Activated CD4-positive, alpha-beta T cell treated with anti-CD3 and anti-CD28 coated beads, Interleukin-10, Interleukin-2, amounts not matched to agents 100 ng/mL and 50 ng/mL, durations not matched to agents 16 hours and 8 hours (primary cell): ENCODE data around the gene S100A6.
A peak's percentile ranks its signal among the peaks of the same experiment; 100 is the strongest.

ENCODE experiments used
- DNase-seq: peaks from one replicate; pipeline ENCODE4 v3.0.0-alpha.2; 2020

S100A6 gene

DNA sequence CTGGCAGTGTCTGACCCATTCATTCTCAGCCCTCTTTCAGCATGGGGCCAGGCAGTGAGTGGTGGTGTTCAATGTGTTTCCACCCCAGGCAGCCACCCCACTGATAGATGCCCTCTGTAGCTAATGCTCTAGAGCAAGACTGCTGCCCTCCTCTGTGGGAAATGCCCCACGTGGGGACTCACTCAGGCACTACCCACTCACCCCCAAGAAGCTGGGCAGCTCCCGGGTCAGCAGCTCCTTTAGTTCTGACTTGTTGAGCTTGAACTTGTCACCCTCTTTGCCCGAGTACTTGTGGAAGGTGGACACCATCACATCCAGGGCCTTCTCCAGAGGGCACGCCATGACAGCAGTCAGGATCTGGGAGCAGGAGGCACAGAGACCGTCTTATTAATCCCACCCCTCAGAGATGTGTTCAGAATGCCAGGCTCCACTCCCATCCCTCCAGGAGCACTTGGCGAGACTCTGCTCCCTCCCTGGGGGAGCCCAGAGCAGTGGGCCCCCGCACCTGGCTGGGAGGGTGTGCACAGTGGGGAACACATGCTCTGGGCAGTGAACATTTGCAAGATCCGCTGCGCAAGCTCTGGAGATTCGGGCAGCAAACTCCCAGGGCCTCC is 8.8 kb upstream of the S100A6 start:
- DNase-seq, result no peak

DNA sequence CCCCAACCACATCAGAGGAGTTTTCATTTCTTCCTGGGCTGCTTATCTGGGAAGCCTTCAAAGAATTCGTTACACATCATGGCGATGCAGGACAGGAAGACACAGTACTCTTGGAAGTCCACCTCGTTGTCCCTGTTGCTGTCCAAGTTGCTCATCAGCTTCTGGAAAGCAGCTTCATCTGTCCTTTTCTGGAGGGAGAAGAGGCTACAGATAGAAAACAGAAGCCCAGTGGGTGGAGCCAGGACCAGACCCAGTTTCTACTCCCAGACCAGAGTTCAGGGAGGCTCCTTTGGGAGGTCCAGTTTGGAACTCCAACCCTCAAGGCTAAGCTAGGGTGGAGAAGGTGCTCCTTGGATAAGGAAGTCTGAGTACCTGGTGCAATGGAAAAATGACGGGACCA is 7.9 kb upstream of the S100A6 start:
- no peak for DNase-seq

DNA sequence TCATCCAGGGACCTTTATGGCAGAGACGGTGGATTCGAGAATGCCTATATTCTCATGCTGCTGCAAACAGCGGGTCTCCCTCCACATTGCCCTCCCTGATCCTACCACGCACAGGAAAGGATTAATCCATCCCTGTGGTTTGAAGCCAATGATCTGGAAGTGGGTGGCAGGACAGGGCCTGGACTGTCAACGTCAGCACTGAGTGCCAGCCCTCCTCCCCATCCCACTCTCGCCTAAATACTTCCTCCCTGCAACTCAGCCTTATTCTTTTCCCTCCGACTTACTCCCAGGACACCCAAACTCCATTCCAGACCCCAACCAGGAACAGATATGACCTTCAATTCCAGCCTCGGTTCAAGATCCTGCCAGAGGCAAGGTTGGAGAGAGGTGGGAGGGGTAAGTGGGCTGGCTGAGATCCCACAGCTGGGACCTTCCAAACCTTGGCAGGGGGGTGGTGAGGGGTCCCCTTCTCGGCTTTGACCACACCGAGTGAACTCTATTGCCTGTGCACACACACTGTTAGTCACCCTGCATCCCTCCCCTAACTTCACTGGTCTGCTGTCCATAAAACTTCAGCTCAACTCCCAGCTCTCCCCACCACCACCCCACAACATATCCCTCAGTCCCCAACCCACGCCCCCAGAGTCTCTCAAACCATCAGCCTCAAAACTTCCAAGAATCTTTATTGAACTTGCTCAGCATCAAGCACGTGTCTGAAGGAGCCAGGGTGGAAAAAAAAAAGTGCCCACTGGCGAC is 7.3 kb upstream of the S100A6 start:
- DNase-seq, result no peak

DNA sequence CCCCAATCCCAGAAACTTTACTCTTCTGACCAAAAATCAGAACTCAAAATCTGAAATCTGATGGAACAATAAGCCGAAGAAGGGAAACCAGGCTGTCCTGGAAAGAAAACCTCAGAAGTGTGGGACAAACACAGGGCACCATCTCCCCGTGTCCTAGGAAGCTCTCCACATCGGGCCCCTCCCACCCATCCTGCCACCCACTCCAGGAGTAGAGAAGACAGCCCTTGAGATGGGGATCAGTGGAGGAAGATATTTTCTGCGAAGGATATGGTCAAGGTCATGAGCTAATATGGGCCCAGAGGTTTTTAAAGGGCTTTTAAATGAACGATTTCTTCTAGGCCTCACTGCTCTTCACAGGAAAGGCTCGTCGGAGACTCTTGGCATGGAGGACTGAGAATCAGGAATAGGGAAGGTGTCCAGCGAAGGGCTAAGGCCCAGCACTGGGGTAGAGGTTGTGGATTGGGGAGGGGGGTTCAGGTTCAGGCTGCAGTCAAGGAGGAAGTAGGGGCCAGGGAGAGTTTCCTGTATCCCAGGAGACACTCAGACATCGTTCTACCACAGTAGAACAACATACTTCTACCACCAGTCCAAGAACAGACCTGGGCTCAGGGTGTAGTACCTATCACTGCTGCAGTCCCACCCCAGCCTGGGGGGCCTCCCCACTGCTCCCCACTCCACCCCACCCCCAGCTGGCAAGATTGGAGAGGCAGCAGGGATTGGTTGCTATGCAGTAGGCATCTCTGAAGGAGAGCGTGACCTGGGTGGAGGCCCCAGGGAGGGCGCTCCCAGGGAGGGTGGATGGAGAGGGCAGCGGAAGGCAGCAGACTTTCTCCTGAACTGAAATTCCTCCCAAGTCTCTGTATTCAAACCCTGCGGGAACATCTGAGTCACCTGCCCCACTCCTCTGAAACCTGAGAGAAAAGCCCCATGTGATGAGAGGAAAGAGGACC is 6.1 kb upstream of the S100A6 start:
- no peak for DNase-seq

DNA sequence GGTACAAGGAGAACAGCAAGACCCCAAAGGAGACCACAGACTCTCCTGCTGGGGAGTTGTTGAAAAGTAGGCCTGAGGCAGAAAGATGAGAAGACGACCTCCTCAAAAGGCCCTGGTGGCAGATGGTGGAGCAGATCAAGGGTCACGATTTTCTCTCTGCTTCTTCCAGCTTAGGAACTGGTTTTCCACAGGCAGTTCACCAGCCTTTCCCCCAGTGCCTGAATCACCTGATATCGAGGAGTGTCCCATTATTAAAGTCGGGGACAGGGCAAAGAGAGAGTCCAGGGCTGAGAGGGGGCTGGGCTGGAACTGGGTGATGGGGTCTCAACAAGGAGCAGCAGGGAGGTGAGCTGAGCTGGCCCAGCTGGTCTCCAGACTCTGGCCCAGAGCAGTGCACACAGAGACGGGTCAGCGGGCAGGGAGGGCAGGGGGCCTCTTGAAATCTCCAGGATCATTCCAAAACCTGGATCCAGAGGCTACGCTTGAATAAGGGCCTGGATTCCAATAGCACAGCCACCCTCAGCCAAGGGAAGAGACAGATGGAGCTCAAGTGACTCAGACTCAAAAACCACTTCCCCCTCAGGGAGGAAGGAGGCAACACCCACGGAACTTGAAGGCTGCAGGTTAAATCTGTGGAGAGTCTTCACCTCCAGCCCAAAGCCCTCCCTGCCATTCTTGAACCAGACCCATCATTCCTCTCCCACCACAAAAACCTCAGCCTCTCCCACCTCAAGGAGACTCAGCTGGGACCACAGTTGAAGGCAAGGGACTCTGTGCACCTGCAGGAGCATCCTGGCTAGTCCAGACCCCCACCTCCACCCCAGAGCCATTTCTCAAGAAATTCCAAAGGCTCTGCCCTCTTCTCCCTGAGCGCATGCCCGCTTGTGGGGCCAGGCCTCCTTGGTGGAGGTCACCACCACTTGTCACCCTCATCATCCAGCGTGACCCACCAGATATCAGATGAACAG is 4.9 kb upstream of the S100A6 start, which contains the start of gene S100A5:
TSS of gene S100A5 (minus strand) at position 541 of the 968 bp plus-strand sequence. CDS start 743 bp downstream, outside the sequence.
- DNase-seq, result peak; percentile 86

DNA sequence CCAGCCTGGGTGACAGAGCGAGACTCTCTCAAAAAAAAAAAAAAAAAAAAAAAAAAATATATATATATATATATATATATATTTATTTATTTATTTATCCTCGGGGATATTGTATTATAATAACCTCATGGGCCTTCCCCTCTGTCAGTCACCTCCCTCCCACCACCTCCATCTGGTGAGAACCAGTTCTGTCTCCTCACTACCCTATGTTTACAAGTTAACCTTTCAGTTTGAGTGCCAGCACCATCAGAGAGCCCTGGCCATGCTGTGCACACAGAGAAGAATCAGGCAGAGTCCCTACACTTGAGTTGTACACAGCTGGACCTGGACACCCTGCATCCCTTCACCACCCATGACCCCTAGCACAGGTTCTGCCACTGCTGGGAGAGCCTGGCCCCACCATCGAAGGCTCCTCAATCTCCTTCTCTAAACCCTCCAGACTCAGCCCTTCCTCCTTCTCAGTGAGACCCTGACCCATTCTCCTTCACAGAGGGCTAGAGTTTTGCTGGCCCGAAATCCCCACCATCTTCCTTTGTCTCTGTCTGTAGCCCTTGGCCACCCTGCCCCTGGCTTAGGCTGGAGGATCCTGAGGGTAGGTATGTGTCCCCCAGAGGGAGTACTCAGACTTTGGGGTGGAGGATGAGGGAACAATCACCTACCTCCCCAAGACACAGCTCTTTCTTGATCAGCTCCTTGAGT is 3.8 kb upstream of the S100A6 start:
- DNase-seq, result no peak

DNA sequence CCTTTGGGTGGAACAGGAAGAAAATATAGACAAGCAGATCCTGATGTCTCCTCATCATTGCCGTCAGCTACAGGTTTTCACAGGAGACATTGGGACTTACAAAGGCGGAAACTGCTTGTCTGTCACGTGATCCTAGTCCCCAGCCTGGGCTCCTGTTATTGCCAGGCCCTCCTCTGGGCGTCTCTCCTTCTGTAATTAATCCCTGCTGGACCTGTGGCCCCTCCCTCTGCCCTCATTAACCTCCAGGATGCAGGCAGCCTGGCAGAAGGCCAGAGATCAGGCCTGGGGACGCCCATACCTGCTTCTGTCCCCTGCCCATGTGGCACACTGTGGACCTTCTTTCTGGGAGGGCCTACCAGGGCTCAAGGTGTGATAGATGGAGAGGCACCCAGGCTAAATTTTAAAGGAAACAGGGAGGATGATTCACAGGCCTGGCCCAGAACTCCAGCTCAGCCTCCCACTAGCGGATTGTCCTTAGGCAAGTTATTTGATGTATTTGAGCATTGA is 2.6 kb upstream of the S100A6 start:
- no peak for DNase-seq

DNA sequence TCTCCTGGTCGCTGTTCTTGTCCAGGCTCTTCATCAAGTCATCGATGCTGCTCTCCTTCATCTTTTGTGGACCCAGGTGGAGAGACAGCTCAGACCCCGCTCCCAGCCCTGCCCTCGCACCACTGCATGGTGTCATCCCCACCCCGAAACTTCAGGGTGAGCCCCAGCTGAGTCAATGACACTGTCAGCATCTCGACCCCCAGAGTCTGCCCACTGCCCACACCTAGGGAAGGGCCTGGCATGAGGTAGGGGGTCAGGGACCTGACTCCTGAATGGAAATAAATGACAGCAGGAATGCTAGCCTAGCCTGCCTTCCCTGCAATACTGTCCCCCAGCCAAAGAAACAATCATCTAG is 1.6 kb upstream of the S100A6 start:
- DNase-seq, result no peak

DNA sequence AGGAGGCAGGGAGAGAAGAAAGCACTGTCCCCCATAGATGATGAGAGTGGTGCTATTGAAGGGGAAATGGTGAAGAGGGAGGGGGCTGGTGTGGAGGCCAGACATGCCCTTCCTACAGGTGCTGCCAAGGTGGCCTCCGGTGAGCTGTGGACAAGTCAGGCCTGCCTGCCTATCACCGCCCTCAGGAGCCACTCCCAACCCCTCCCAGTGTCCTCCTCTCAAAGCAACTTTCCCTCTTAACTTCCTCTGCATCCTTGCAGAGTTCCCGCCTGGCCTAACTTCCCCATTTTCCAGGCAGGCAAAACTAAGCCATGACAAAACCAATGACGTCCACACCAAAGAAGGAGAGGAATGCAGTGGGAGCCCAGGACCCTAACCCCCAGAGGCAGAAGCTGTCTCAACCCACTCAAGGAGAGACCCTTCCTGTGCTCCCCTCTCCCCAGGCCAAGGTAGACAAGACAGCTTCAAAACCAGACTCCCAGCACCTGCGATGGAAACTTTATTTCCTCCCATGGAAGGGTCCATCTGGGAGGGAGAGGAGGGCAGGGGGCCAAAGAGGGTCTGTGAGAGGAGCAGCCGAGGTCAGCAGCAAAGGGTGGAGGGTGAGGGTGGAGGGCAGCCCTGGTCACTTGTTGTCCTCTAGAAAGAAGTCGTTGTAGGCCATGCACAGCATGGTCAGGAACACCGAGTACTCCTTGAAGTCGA is 1.0 kb upstream of the S100A6 start:
- DNase-seq, result no peak

DNA sequence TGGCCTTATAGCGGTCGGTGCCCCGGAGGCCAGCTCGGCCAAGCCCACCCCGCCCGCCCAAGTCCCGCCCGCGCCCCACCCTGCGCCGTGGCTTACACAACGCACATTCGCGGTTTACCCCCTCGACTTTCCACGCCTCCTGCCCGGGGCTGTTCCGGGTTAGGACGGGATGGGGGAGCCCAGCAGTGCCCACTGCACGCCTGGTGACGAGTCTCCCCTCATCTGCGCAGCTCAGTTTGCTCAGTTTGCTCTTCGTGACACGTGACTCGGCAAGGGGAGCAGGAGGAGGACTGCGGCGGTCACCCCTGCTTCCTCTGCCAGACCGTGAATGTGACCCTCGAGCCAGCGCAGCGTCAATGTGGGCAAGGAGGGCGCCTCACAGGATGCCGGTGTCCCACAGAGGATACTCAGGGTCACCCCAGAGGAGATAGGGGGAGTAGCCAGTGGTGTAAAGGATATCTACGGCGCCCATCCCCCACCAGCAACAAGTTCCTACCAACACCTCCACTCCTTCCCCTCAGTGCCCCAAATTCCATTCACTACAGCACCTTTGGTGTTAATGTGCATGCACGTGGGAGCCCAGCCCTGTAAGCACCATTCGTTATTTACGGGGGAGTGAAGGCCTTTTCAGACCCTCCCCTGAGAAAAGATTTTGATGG is 350 bp upstream of the S100A6 start:
- peak; percentile 90 for DNase-seq

DNA sequence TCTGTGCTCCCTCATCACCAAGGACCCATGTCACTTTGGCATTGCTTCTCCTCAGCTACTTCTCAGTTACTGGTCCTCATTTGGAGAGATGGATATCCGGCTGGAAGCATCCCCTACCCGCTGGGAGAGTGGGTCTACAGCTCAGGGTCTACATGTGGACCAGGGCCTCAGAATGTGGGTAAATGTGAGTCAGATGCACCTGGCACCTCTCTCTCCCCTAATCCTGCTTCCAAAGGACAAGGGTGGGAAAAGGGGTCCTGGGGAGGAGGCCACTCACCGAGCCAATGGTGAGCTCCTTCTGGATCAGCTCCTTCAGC is 908 bp downstream of the S100A6 start:
- DNase-seq, result no peak

DNA sequence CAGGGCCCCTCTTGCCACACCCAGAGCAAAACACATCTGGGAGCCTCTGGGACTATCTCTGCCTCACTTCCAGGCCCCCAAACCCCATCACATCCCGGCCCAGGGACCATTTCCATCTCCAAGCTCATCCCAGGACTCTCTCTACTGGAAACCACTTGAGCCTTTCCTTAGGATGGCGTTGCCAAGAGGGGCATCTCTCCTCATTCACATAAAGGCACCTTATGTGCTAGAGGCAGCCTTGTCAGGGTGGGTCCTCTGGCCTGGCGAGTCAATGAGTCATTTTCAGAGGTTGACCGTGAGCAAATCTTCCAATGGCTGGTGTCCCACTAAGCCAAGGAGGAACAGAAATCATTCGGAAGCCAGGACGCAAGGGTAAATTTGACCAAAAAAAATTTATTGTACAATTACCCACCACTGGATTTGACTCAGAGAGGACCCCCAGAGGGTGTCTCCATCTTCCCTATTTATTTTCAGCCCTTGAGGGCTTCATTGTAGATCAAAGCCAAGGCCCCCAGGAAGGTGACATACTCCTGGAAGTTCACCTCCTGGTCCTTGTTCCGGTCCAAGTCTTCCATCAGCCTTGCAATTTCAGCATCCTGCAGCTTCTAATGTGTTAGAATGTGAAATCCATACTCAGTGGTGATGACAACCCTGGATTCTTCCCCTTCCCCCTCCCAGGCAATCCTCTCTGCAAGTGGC is 1.4 kb downstream of the S100A6 start:
- DNase-seq, result no peak

DNA sequence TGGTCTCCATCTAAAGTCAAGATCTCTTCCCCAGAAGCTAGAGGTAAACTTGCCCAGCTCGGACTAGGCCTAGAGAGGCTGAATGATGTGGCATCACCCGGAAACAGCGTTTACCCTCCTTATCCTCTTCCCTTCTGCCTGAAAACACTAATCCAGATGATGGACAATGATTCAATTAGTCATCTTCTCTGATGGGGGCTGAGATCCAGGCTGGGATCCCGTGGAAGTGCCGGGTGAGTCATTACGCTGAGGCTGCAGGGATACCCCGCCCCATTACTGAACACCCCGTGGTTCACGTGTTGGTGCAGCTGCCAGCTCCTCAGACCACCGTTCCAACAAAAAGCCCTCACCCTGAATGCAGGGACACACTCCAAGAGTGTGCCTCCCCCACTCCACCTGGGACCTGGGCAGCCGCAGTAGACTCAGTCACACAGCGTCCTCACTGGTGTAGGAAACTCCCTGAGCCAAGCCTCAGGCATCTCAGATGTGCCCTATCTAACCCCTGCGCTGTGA is 2.0 kb downstream of the S100A6 start:
- peak; percentile 46 for DNase-seq

DNA sequence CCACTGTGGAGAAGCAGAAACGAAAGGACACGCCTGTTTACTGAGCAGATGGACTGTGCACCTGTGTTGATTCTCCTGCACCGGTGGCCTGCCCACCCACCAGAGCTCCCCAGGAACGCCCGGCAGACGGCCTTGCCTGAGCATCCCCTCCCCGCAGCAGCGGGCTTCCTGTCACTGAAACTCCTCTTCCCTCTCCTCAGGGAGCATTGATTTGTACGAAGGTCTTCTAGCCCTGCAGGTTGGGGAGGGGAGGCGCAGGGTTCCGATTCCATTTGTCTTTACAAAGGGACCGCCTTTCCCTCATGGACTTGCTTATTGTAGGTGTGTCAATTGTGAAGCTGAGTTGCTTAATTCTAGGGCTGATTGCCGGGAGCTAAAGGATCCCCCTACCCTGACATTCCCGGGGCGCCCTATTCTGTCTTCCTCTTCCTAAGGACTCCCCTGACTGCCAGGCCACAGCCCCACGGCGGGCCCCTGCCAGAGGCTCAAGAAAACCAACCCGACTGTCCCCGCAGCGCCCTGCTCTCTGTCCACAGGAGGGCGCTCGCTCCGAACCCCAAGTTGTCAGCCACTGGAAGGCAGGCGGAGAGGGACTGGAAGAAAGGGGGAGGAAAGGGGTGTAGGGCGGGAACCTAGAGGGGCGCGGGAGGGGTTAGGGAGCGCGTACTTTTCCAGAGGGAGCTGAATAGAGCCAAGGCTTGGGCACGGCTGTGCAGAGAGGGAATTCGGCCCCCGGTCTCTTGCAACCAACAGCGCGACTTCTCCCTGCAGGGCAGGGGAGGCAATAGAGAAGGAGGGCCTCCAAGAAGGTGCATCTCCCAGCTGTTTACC is 2.8 kb downstream of the S100A6 start:
- DNase-seq, result peak; percentile 90

DNA sequence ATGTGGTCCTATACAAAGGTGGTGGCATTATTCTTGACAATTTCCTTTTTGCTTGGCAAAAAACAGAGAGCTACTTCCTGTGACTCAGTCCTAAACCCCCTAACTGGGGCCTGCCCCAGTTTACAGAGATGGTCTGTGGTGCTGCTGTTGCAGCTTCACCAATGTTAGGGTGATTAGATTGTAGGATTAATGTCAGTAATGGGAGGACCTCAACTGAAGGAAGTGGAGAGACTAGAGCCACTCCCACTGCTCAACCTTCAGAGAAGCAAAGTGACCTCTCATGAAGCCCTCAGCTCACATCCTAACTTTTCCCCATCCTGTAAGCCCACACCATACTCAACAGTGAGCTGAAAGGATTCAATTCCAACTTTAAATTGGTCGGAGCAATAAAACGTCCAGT is 3.6 kb downstream of the S100A6 start:
- DNase-seq, result peak; percentile 91

DNA sequence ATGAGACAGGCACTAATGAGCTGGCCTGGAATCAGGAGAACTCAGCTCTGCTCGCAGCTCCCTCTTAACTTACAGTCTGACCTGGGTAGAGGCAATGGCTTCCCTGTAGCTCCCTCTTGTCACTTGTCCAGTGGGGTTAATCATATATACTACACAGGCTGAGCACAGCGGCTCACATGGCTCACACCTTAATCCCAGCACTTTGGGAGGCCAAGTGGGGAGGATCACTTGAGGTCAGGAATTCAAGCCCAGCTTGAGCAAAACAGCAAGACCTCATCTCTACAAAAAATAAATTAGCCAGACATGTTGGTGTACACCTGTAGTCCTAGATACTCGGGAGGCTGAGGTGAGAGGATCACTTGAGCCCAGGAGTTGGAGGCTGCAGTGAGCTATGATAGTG is 4.2 kb downstream of the S100A6 start:
- DNase-seq, result no peak

DNA sequence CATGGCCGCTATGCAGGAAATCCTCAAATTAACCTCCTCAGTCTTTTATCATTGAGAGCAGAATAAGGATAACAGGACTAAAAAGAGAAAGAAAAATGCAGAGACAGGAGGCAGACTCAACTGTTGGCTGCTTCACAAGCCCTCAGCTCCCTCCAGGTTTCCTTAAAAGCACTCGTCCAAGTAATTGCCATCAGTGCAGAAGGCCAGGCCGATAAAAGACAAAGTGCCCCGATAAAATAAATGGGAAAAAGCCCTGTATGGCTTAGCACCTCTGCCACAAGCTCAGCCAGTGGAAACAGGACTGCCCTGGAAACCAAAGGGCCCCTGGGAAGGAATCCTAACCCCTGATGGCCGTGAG is 8.1 kb downstream of the S100A6 start:
- no peak for DNase-seq

DNA sequence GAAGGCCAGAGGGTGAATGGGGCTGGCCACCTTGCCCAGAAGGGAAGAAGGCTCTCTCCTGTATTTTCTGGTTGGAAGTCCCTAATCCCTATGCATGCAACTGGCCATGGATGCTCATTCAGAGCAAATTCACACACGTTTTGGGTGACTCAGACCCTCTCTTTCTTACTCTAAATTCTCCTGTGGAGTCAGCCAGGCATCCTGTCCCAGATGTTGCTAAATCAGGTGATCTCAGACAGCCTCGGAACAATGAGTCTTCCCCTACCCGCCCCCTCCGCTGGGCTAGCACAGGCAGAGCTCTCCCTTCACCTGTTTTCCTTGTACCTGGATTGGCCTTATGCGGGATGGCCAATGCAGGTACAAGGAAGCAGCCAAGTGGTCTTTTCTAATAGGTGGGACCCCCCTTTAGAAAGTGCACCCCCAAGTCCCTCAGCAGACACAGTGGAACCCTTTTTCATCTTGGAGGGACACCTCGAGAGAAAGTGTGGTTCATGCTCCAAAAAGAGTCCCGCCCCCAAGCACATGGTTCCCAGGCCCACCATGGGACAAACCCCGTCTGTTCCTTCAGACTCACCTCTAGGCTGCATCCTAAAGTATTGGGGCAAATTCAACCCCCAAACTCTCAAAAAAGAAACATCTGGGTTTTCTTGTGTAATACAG is 8.6 kb downstream of the S100A6 start:
- no peak for DNase-seq
